Measurements from ENCODE around the gene GAL.

Gene GAL

DNA sequence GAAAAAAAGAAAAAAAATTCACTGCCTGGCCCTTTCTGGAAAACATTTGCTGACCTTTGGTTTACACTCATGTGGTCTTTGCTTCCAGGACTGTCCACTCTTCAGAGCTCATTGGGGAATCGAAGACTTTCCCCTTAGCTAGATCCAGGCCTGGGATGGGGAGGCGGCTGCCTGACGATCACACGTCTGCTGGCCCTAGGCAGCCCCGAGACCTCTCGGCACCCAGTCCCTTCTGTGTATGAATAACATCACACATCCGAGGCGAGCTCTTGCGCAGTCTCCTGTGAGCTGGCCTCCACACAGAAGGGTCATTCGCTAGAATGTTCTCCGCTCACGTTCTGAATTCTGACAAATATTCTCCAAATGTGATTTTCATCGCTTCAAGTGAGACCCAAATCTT lies 25.7 kb upstream of the GAL start:
- in situ Hi-C loops (cut with MboI; ENCODE audit: low sequenced_read_pairs): no loop called here

DNA sequence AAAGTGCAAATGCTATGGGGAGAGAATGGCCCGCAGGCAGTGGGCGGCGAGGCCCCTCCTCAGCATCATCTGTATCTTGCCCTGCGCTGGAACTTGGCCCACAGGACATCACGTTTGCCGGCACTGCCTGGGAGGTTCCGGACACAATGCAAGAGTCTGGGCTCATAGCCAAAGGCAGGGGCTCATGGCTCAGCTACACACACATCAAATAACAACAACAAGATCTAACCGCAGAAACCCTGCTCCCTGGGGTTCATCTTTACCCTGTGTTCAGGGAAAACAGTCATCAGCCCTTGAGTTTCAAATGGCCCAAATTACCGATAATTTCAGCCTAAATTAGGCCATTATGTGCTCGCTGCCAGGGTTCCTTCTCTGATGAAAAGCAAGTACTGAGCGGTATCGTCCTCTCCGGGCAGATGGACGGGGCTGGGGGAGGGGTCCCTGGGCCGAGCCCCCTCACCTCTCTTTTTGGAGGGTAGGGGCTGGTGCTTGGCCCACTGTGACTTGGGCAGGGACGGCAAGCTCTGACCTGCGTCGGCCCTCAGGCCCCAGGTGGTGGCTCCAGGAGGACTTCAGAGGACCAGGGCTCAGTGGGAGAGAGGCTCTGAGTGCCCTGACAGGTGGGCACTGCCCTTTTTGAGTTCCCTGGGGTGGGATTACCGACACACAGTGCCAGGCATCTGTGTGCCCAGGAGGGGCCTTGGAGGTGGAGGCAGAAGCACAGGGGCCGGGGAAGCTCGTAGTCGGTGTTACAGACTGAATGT lies 25.0 kb upstream of the GAL start:
- in situ Hi-C loops (cut with MboI; ENCODE audit: low sequenced_read_pairs): no loop called here

DNA sequence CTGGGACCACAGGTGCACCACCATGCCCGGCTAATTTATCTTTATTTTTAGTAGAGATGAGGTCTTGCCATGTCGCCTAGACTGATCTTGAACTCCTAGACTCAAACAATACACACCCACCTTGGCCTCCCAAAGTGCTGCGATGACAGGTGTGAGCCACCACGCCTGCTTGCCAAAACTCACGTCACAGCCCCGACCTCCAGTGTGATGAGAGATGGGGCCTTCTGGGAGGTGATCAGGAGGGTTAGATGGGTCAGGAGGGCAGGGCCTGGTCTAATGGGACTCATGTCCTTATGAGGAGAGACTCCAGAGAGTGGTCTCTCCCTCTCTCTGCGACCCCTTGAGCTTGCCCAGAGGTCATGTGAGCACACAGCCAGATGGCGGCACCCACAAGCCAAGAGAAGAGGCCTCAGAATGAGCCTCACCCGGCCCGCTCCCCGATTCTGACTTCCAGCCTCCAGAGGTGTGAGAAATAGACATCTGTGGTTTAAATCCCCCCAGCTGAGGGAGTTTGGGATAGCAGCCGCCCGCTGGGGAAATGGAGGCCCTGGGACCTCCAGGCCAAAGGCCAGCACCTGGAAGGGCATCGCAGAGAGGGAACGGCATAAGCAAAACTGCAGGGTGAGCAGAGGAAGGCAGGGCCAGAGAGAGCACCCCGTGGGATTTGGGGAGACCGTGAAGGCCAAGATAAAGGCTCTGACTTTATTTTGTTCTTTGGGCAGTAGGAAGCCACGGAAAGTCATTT lies 24.1 kb upstream of the GAL start:
- in situ Hi-C loops (cut with MboI; ENCODE audit: low sequenced_read_pairs): no loop called here

- in situ Hi-C loops (cut with MboI; ENCODE audit: low sequenced_read_pairs): no loop called here
Measured at GRCh38 chr11:68661014-68661413, 23.3 kb upstream of the GAL start.

DNA sequence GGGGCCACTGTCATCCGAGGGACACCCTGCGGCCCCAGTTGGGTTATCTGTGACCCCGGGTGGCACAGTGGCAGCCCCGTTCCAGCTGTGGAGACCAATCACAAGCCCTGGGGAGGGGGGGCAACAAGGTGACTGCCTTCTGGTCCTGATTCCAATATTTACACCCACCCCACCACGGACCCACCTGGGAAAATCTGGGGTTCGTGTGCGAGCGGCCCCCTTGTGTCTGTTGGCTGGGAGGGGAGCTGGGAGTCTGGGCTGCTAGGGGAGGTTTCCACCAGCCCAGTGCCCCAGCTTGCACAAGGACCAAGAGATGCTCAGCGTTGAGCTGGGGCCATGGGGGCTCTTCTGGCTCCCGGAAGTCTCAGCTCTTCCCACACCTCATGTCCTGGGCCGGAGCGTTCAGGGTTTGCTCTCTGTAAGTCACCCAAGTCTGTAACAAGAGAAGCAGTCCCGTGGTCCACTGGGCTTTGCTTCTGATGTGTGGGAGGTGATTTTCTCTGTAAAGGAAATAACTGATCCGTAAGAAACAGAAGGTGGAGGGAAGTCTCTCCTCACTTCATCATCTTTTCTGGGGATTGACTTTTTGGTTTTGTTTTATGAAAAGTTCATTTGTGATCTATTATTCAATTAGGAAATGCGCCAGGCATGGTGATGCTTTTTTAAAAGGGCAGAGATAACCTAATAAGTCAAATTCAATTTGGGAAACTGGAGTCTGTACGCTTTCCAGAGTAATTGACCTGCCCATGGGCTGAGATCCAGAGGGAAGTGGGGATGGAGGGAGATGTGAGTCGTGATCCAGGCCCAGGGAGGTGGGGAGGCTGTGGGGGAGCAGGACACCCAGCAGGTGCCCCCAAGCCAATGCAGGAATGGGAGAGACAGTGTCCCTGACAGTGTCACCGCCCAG lies 22.4 kb upstream of the GAL start:
- in situ Hi-C loops (cut with MboI; ENCODE audit: low sequenced_read_pairs): no loop called here

DNA sequence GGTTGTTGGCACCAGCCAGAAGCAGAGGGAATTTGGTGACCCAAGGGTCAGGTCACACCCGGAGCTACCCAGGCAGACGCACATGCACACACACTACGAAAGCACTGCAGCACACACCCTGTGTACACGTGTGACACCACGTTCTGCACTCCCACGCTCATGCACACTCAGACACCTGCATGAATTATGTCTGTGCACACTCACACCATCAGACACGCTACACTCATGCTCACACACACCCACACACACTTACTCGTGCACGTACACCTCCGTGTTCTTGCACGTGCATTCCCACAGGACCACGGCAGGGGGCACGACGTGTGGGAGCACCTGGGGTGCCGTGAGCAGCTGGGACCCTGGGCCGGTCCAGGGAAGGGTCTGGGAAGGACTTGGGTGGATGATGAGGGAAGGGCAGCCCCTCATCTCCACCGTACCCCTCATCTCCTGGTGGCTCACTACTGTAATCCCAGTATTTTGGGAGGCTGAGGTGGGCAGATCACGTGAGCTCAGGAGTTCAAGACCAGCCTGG lies 20.8 kb upstream of the GAL start:
- in situ Hi-C loops (cut with MboI; ENCODE audit: low sequenced_read_pairs): no loop called here

DNA sequence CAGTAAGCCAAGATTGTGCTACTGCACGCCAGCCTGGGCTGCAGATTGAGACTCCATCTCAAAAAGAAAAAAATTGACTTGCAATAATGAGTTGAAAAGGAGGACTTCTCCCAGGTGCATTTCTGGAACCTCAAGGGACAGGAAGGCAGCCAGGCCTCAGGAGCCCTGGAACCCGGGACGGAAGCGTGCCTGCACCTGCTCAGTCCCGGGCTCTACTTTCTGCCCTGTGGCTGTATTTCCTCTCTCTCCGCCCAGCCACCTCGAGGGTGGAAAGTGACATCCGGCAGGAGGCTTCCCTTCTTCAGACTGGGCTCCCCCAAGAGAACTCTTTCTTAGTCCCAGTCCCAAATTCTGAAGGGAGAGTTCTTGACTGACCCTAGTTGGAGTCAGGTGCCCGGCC lies 20.2 kb upstream of the GAL start:
- in situ Hi-C loops (cut with MboI; ENCODE audit: low sequenced_read_pairs): no loop called here

GRCh38 chr11:68664906-68665305 lies 19.4 kb upstream of the GAL start:
- in situ Hi-C loops (cut with MboI; ENCODE audit: low sequenced_read_pairs): no loop called here

DNA sequence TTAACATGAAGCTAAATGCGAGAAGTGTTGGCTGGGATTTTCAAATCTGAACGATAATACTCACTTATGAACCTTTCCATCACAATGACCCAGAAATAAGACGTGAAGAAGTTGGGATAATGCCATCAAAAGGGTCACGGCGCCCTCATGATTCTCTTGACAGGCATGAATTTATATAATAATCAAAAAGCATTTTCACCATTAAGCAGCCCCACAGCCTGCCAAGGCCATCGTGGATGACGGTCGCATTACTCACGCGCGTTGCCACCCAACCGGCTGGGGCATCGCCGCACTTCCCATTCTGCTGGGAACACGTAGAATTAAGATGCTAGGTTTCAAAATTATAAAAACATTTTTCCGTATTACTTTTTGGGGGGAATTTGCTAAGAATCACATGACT lies 18.9 kb upstream of the GAL start:
- in situ Hi-C loops (cut with MboI; ENCODE audit: low sequenced_read_pairs): no loop called here

- in situ Hi-C loops (cut with MboI; ENCODE audit: low sequenced_read_pairs): no loop called here
Measured at GRCh38 chr11:68666849-68667248, 17.5 kb upstream of the GAL start.

GRCh38 chr11:68667511-68668500 lies 16.5 kb upstream of the GAL start:
- in situ Hi-C loops (cut with MboI; ENCODE audit: low sequenced_read_pairs): no loop called here

DNA sequence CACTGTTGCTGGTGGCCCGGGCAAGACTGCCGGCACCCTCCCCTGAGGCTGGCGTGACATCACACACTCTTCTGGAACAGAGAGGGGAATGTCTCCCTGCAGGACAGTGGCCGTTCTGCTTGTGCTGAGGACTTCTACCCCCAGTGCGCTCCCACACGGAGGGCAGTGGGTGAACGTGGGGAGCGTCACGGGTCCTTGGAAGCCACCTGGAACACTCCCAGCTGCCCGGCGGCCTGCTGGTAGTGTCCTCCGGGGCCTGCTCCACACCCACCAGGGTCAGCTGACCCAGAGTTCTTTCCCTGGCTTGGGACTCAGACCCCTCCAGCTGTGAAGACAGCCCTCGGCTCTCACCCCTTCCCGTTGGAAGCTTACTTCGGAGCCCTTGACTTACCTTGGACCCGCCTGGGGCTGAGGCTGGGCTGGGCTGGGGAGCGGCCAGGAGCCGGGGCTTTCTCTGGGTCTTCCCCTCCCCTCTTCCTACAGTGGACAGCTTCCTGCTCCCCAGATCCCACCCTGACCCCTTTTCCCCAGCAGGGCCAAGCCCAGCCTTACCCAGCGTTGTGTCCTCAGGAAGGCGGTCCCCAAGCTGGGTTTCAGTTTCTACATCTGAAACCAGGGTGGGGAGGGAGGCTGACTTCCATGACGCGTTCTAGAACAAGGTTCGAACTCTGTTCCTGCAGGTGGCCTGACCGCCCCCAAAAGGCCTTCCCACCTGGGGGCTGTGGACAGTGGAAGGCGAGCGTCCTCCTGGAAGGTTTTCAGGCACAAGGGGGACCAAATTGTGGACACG lies 14.8 kb upstream of the GAL start:
- in situ Hi-C loops (cut with MboI; ENCODE audit: low sequenced_read_pairs): no loop called here

GRCh38 chr11:68670208-68670992 lies 13.9 kb upstream of the GAL start:
- in situ Hi-C loops (cut with MboI; ENCODE audit: low sequenced_read_pairs): no loop called here

- in situ Hi-C loops (cut with MboI; ENCODE audit: low sequenced_read_pairs): no loop called here
Measured at GRCh38 chr11:68673306-68673945, 10.9 kb upstream of the GAL start.

GRCh38 chr11:68673991-68674390 lies 10.4 kb upstream of the GAL start:
- in situ Hi-C loops (cut with MboI; ENCODE audit: low sequenced_read_pairs): no loop called here

DNA sequence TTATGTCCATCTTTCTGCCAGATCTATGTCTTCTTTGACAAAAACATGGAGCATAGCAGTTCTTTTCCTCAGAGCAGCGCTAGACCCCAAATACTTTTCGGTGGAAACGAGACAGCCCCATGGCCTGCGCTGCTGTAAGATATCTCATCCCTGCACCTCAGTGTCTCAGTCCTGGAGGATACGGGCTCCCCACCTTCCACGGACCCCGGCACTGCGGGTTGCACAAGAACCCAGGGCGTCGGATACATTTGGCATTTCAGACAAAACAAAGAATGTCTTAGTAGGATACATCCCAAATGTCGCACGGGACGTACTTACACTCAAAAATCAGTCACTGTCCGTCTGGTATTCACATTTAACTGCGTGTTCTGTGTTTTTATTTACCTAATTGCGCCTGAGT lies 9.9 kb upstream of the GAL start:
- in situ Hi-C loops (cut with MboI; ENCODE audit: low sequenced_read_pairs): no loop called here

DNA sequence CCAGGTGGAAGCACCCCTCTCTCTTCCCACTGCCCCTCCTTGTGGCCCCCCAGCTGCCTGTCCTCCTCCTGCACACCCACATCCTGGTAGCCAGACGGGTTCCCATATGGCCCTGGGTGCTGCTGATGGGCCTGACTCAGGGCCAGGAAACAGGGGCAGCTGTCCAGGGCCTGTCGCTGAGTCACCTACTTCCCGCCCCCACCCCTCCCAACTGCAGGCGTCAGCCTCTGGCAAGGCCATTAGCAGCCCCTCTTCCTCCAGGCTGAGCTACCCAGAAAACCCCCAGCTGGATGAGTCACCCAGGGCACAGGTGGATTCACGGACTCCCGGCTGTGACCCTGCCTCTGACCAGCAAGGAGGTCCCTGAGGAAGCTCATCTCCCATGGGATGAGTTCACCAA lies 6.9 kb upstream of the GAL start:
- in situ Hi-C loops (cut with MboI; ENCODE audit: low sequenced_read_pairs): no loop called here

DNA sequence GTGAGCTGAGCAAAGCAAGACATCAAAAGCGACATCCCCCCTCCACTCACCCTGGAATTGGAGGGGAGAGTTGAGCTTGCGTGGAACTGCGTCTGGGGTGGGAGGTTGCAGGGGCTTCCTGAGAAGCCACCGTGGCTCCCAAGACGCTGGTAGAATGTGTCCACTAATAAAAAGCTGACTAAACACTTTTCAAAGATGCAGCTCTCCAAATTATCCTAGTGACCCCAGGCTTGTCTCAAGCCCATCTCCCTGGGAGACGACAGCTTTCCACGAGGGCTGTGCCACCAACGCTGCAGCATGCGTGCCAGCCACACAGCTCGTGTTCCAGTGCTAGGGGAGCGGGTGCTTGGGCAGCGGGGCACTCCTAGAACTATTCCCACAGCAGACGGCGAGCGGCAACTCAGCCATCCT lies 6.3 kb upstream of the GAL start:
- in situ Hi-C loops (cut with MboI; ENCODE audit: low sequenced_read_pairs): no loop called here

All from hTERT RPE-1 (cell line).